ENCODE measurements around the gene SIM2.

Gene SIM2

GRCh38 chr21:36700295-36700970 lies 1.5 kb downstream of the SIM2 start:
- no peak for DNase-seq (ENCODE audit: low spot score)
- TF ChIP-seq, protein P1, sequence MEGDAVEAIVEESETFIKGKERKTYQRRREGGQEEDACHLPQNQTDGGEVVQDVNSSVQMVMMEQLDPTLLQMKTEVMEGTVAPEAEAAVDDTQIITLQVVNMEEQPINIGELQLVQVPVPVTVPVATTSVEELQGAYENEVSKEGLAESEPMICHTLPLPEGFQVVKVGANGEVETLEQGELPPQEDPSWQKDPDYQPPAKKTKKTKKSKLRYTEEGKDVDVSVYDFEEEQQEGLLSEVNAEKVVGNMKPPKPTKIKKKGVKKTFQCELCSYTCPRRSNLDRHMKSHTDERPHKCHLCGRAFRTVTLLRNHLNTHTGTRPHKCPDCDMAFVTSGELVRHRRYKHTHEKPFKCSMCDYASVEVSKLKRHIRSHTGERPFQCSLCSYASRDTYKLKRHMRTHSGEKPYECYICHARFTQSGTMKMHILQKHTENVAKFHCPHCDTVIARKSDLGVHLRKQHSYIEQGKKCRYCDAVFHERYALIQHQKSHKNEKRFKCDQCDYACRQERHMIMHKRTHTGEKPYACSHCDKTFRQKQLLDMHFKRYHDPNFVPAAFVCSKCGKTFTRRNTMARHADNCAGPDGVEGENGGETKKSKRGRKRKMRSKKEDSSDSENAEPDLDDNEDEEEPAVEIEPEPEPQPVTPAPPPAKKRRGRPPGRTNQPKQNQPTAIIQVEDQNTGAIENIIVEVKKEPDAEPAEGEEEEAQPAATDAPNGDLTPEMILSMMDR (IDR thresholded peaks at IDR 0.05; ENCODE audit: borderline replicate concordance, control extremely low read depth, extremely low read depth, insufficient read depth, missing control alignments), result no peak
- in situ Hi-C loops (cut with MboI; ENCODE audit: low sequenced_read_pairs, unreplicated experiment), result no loop called here

DNA sequence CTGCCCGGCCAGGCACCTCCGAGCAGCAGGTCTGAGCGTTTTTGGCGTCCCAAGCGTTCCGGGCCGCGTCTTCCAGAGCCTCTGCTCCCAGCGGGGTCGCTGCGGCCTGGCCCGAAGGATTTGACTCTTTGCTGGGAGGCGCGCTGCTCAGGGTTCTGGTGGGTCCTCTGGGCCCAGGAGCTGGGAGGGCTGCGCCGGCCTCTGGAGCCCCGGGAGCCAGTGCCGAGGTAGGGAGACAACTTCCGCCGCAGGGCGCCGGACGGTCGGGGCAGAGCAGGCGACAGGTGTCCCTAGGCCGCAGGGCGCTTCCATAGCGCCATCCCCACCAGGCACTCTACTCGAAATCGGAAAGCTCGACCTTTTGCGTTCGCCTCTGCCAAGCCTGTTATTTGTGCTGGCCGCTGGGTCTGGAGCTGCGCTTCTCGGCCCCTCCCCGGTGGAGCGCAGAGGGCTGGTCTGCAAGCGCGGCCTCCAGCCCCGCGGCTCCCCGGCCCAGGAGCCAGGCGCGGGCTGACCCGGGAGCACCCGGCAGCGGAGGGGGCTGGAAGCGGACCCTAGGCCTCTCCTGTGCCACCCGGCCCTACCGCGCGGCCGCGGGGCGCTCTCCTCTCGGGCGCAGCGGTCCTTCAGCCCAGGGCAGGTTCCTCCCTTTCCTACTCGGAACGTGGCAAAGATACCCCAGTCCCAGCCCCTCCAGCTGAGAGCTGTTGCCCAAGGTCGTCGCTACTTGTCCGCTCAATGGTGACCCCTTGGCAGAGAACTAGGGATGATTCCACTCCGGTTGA lies 2.2 kb downstream of the SIM2 start:
- TF ChIP-seq, protein P1 (IDR thresholded peaks at IDR 0.05; ENCODE audit: borderline replicate concordance, control extremely low read depth, extremely low read depth, insufficient read depth, missing control alignments), result no peak
- peak; percentile 32 for DNase-seq (ENCODE audit: low spot score)
- in situ Hi-C loops (cut with MboI; ENCODE audit: low sequenced_read_pairs, unreplicated experiment), result no loop called here

GRCh38 chr21:36701756-36702621 lies 3.1 kb downstream of the SIM2 start:
- no peak for DNase-seq (ENCODE audit: low spot score)
- in situ Hi-C loops (cut with MboI; ENCODE audit: low sequenced_read_pairs, unreplicated experiment), result no loop called here
- TF ChIP-seq, protein P1 (IDR thresholded peaks at IDR 0.05; ENCODE audit: borderline replicate concordance, control extremely low read depth, extremely low read depth, insufficient read depth, missing control alignments), result no peak

GRCh38 chr21:36702622-36702968 lies 3.7 kb downstream of the SIM2 start:
- no peak for DNase-seq (ENCODE audit: low spot score)
- in situ Hi-C loops (cut with MboI; ENCODE audit: low sequenced_read_pairs, unreplicated experiment), result no loop called here
- TF ChIP-seq, protein P1 (IDR thresholded peaks at IDR 0.05; ENCODE audit: borderline replicate concordance, control extremely low read depth, extremely low read depth, insufficient read depth, missing control alignments), result no peak

DNA sequence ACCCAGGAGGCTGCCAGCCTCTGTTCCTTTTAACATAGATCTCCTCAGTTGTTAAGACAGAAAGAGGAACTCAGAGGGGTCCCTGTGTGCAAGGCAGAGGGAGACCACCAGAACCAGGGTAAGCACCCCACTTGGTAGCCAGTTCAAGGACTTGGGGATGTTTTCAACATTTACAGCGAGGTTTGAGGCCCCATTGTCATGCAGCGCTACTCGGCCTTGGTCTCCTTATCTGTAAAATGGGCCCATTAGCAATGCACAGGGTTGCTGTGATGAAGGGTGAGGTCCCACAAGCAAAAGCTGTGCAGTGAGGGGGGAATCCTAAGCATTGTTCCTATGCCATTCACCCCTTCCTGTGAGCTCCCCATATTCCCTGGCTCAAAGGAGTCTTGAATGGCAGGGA lies 4.2 kb downstream of the SIM2 start:
- in situ Hi-C loops (cut with MboI; ENCODE audit: low sequenced_read_pairs, unreplicated experiment), result no loop called here
- DNase-seq (ENCODE audit: low spot score), result peak; percentile 20
- TF ChIP-seq, protein P1 (IDR thresholded peaks at IDR 0.05; ENCODE audit: borderline replicate concordance, control extremely low read depth, extremely low read depth, insufficient read depth, missing control alignments), result no peak

DNA sequence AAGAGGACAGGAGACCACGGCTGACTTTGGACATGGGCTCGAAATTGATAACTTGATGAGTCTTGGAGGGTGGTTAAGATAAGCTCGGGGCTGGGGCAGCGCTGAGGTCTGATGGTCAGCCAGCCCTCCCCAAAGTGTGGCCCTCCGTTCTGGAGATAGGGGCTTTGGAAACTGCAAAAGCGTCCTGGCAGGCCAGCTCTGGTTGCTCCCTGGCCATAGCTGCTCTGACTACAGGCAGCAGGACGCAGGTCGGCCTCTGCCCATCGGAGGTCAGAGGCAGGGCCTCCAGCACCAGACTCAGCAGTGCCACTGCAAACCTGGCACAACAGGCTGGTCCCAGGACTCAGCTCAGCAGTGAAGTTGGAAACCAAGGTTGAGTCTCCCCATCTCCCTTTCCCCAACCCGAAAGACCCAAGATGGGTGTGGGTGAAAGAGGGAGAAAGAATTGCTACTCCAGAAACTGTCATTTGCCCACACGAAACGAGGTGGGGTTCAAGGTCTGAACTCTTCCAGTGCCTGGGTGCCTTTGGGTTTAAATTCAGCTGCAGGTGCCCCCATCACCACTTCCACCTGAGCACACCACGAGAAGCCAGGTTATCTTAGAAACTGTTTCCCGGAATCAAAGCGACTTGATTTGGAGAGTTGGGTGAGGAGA lies 4.8 kb downstream of the SIM2 start:
- in situ Hi-C loops (cut with MboI; ENCODE audit: low sequenced_read_pairs, unreplicated experiment), result no loop called here
- TF ChIP-seq, protein P1 (IDR thresholded peaks at IDR 0.05; ENCODE audit: borderline replicate concordance, control extremely low read depth, extremely low read depth, insufficient read depth, missing control alignments), result no peak
- peak; percentile 27 for DNase-seq (ENCODE audit: low spot score)

Data from GM13976 (cell line).